Stimulated activated naive CD8-positive, alpha-beta T cell treated with anti-CD3 and anti-CD28 coated beads, Interleukin-15, Interleukin-2, amounts not matched to agents 100 ng/mL and 50 ng/mL, for 24 hours (primary cell): Measurements from ENCODE around the gene FCMR.

ENCODE experiments used
- H3K27ac Mint-ChIP-seq: one replicate; pipeline ENCODE4 v1.8.0; 2021; ENCODE audit warnings: mild to moderate bottlenecking, mixed read lengths
- H3K27me3 Mint-ChIP-seq: one replicate; pipeline ENCODE4 v1.8.0; 2021; ENCODE audit warnings: mixed read lengths
- H3K36me3 Mint-ChIP-seq: one replicate; pipeline ENCODE4 v1.8.0; 2021; ENCODE audit warnings: low read depth, mixed read lengths
- H3K4me1 Mint-ChIP-seq: one replicate; pipeline ENCODE4 v1.8.0; 2021; ENCODE audit warnings: low read depth, mixed read lengths
- H3K4me3 Mint-ChIP-seq: one replicate; pipeline ENCODE4 v1.8.0; 2021; ENCODE audit warnings: mild to moderate bottlenecking, mixed read lengths
- H3K9me3 Mint-ChIP-seq: one replicate; pipeline ENCODE4 v1.8.0; 2021; ENCODE audit warnings: mixed read lengths

The FCMR gene, protein sequence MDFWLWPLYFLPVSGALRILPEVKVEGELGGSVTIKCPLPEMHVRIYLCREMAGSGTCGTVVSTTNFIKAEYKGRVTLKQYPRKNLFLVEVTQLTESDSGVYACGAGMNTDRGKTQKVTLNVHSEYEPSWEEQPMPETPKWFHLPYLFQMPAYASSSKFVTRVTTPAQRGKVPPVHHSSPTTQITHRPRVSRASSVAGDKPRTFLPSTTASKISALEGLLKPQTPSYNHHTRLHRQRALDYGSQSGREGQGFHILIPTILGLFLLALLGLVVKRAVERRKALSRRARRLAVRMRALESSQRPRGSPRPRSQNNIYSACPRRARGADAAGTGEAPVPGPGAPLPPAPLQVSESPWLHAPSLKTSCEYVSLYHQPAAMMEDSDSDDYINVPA

DNA sequence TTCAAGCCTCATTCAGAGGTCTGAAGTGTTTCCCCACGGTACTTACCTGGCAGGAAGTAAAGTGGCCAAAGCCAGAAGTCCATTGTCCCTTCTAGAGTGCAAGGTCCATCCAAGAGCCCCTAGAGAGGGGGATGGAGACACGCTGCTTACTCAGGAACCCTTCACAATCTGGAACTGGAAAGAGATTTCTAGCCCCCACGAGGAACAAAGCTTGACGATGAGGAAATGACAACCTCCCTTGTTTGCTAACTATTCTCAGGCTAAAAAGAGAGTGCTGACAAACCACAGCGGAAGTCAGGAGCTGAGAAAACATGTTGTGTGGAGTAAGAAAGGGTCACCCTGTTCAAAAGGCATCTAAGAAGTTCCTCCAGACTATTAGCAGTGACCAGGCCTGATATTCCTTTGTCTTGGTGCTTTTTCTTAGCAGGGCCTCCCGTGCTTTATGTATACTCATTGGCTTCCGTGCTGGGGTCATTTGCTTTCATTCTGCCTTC lies at the start of gene FCMR:
TSS of gene FCMR (minus strand) at position 170 of the 494 bp plus-strand sequence. CDS start at position 83, 87 bp downstream.
- H3K27me3 Mint-ChIP-seq = no peaks in the 10 kb centered on the region
- H3K4me1 Mint-ChIP-seq = peaks cover 28% of the 10 kb centered on the region
- no peaks in the 10 kb centered on the region for H3K9me3 Mint-ChIP-seq
- H3K4me3 Mint-ChIP-seq = no peak within 1 kb of the TSS
- no peak within 1 kb of the TSS for H3K27ac Mint-ChIP-seq
- peaks cover 18% of the 10 kb centered on the region for H3K36me3 Mint-ChIP-seq

DNA sequence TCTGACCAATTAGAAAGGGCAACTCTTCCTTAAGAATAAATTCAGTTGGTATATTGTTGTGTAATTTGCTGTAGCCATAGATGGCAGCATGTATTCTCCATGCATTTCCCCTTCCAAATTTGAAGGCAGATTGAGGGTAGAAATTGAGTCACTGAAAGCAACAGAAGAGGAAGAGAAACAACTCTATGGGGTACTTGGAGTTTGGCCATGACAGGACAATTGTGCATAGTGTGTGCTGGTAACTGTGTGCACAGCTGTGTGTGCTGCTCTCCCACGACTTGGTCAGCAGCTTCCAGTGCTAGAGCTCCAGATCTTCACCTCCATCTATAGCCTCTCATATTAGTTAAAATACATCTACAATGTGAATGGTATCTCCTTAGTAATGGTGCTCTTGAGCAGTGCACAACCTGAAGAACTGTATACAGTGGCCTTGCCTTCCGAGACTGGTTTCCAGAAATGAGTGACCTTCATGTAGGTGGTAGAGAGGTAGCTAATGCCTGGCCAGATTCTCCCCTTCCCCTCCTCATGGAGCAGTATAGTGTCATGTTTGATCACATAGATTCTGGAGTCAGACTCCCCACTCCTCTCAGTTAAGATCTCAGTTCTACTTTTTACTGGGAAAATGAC lies 49.4 kb upstream of the FCMR start:
- Mint-ChIP-seq H3K4me1 (peaks cover 20% of the 10 kb centered on the region), H3K9me3 (no peaks in the 10 kb centered on the region), H3K36me3 (no peaks in the 10 kb centered on the region), H3K4me3 (no peak overlapping the region), H3K27me3 (peaks cover 10% of the 10 kb centered on the region), H3K27ac (no peak overlapping the region)

DNA sequence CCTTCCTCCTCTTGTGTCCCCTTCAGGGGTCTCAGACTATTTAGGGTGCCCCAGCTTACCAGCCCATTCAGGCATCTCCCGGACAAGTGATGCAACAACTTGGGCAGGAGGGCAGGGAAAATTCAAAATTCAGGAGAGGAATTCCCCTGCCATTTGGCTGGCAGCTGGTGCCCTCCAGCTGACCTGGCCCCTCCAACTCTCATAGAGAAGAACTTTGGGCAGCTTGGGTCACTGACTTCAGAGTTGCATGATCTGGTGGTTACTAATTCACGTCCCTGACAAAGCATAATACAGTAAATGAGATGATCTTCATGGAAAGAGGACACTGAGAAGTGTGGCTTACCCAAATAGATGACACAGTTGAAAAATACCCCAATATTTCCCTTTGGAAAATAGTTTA lies 48.7 kb upstream of the FCMR start, which contains the start of gene FCAMR:
TSS of gene FCAMR (minus strand) at position 15 of the 400 bp plus-strand sequence. CDS start 335 bp downstream, outside the sequence.
- H3K36me3 Mint-ChIP-seq = no peaks in the 10 kb centered on the region
- H3K27me3 Mint-ChIP-seq = peaks cover 10% of the 10 kb centered on the region
- no peaks in the 10 kb centered on the region for H3K9me3 Mint-ChIP-seq
- peaks cover 20% of the 10 kb centered on the region for H3K4me1 Mint-ChIP-seq
- H3K4me3 Mint-ChIP-seq = no peak within 1 kb of the TSS
- no peak within 1 kb of the TSS for H3K27ac Mint-ChIP-seq

DNA sequence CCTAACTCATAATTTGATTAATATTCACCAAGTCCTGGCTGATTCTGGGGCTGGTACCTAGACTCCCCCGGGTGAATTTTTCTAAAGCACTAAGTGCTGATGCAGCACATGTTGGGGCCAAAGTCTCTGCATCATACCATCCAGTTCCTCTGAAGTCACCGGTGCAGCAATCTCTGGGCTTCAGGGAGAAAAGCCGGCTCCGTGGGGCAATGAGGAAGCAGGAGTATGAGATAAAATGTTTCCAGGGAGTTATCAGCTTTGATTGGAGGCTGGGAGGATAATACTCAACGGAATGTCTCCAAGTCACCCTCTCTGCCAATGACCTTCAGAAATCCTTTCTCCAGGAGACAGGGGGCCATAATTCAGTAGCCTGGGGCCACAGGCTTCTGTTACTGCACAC lies 47.3 kb upstream of the FCMR start:
- Mint-ChIP-seq H3K4me1 (peaks cover 20% of the 10 kb centered on the region), H3K27me3 (peaks cover 10% of the 10 kb centered on the region), H3K36me3 (no peaks in the 10 kb centered on the region), H3K9me3 (no peaks in the 10 kb centered on the region), H3K27ac (no peak overlapping the region), H3K4me3 (no peak overlapping the region)

DNA sequence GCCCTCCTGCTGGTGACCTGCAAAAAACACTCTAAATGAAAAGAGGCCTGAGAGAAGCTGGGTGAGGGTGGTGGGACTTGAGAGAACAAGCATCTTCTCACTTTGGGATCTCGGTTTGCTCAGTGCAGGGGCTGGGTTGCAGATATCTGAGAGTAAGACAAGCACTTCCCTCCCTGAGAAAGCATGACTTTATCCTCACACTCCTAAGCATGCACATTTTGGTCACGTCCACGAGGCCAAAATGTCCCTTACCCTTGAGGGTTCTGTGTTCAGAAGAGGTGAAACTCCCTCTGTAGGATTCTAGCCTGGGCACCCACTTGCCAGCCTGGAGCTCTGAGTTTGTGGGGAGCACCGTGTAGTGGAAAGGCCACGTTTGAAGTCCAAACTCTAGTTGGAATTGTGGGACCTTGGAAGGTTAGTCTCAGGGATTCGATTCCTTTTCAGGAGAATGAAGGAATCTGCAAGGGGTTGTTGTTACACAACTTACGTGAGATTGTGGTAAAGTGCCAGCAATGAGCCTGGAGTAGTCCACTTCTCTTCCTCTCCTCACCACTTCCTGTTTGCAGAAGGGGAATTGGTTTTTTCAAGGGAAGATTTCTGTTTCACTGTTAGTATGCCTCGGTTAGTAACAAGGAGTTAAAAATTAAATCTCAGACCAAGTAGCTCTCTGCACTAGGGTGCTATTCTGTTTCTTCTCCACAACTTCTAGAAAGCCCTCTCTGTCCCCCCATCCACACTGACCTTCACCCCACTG lies 45.5 kb upstream of the FCMR start:
- Mint-ChIP-seq H3K36me3 (no peaks in the 10 kb centered on the region), H3K27me3 (peaks cover 10% of the 10 kb centered on the region), H3K9me3 (no peaks in the 10 kb centered on the region), H3K4me3 (peak overlapping the region; percentile 7), H3K4me1 (peaks cover 33% of the 10 kb centered on the region), H3K27ac (peak overlapping the region; percentile 26)

DNA sequence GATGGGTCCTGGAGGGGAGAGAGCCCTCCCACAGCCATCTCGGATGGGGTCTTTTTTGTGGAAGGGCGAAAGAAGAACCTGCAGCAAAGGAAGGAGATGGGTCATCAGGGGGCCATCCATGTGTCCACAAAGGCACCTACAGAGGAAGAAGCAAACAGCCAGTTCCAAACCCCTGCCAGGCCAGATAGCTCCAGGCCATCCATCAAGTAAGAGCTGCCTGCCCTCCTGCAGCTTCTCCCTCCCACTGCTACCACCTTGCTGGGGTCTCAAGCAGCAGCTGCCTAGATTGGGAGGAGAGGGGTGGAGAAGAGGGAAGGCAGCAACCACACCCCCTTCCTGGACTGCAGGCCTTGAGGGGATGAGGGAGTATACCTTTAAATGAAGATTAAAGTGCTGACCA lies 44.0 kb upstream of the FCMR start:
- Mint-ChIP-seq H3K36me3 (no peaks in the 10 kb centered on the region), H3K27me3 (peaks cover 9% of the 10 kb centered on the region), H3K27ac (no peak overlapping the region), H3K4me3 (no peak overlapping the region), H3K9me3 (no peaks in the 10 kb centered on the region), H3K4me1 (peaks cover 37% of the 10 kb centered on the region)

DNA sequence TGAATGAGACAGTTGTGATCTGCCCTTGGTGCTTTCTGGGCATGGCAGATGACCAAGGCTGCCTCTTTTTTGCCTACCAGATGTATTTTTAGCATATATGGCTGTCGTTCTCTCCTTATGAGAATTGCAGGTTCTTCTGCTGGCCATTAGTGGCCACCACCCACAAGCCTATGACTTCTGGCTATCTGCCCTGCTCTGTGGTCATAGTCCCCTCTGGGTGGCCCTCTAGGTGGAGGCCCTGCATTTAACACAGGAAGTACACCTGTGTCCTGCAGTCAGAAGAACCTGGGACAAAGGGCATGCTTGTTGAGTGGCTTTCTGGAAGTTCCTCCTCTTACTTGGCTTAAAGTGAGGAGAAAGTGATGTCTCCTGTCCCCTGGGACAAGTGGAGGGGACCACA lies 42.0 kb upstream of the FCMR start:
- H3K27me3 Mint-ChIP-seq = no peaks in the 10 kb centered on the region

DNA sequence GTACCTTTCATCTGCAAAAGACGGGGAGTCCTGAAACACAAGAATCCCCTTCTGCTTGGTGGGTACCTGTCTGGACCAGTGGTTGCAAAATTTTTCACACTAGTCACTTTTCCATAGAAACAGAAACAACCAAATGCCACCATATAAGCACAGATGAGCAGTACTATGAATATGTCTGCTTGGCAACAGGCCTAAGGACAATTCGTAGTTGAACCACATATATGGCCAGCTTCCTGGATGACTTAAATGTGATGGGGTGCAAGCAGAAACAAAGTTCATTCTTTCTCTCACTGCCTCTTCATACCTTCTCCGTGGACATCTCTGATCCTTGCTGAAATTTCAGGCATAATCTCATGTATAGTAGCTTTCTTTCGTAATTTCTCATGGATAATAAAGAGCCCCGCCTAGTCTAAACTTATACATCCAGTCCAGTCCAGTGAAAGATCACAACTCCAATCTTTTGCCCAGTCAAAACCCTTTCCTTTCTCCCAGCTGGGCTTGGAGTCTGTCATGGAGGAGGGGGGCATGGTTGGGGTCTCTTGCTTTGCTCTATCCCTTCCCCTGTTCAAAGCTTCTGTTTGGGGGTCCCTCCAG lies 41.5 kb upstream of the FCMR start:
- Mint-ChIP-seq H3K4me3 (no peak overlapping the region), H3K4me1 (peaks cover 34% of the 10 kb centered on the region), H3K27ac (no peak overlapping the region), H3K27me3 (no peaks in the 10 kb centered on the region), H3K9me3 (no peaks in the 10 kb centered on the region), H3K36me3 (no peaks in the 10 kb centered on the region)

More for the DNA sequence above, 42.0 kb upstream of the FCMR start:
- Mint-ChIP-seq H3K36me3 (no peaks in the 10 kb centered on the region), H3K4me3 (no peak overlapping the region), H3K9me3 (no peaks in the 10 kb centered on the region), H3K4me1 (peaks cover 37% of the 10 kb centered on the region), H3K27ac (no peak overlapping the region)

DNA sequence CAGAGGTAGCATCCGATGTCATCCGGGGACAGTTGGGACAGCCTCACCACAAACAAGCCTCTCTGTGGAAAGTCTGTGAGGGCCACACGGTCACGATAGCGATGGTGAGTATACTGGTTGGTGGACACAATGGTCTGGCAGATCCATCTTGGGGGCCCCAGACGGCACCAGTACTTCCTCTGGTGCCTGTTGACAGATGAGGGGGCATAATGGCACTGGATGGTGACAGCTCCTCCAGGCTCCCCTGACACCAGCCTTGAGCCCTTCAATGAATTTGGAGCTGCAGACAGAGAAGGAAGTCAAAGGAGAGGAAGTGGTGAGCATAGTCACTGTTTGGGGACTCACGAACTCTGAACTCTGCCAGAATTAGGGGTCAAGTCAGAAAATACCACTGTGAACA lies 40.5 kb upstream of the FCMR start:
- Mint-ChIP-seq H3K9me3 (no peaks in the 10 kb centered on the region), H3K27me3 (no peaks in the 10 kb centered on the region), H3K4me1 (peaks cover 25% of the 10 kb centered on the region), H3K27ac (no peak overlapping the region), H3K36me3 (no peaks in the 10 kb centered on the region), H3K4me3 (no peak overlapping the region)

DNA sequence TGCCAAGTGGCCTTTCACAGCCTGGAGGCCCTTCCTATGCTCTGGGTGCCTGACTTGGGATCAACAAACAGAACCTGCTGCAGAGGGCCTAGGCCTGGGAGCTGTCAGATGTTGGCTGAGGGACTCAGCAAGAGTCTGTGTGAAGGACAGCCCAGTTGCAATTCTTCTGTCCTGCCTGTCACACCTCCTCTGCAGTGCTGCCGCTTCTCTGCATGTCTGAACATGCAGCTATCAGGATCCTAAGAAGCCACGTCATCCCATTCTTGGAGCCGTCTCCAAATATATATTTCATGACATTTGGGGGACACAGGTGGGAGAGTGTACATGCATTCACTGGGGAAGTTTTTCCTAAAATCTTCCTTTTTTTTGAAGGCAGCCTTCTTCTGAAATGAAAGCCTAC lies 39.9 kb upstream of the FCMR start:
- H3K27me3 Mint-ChIP-seq = no peaks in the 10 kb centered on the region
- no peaks in the 10 kb centered on the region for H3K36me3 Mint-ChIP-seq
- peaks cover 18% of the 10 kb centered on the region for H3K4me1 Mint-ChIP-seq
- no peak overlapping the region for H3K4me3 Mint-ChIP-seq
- H3K9me3 Mint-ChIP-seq = no peaks in the 10 kb centered on the region
- no peak overlapping the region for H3K27ac Mint-ChIP-seq

DNA sequence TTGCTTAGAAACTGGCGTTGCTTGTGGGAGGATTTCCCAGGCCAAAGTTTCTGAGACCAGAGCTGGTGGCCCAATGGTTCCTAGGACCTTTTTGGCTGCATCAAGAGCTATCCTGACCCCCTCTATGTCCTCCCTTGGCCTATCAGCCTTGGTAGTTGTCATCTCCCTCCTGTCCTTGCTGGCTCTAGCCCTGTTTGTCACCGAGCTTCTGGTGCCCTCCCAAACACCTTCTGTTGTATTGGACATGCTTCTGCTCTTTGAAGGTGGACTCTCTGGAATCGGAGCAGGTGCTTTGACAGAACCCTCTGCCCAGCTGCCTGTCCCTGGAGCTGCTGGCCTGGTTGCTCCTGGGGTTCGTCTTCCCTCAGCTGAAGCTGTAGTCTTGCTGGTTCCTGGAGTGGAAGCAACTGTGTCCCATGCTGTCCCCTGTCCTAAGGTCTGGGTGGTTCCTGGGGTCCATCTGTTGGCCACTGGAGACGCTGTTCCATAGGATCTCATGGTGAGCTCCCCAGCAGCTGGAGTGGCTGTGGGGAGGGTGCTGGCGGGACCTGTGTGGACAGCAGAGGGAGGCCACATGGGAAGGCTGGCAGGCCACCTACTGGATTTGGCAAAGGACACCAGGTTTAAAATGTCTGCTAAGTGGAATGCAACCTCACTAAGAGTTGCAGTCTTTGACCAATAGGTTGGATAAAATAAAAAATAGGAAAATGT lies 39.1 kb upstream of the FCMR start:
- H3K36me3 Mint-ChIP-seq = no peaks in the 10 kb centered on the region
- H3K4me1 Mint-ChIP-seq = peaks cover 19% of the 10 kb centered on the region
- no peaks in the 10 kb centered on the region for H3K27me3 Mint-ChIP-seq
- no peak overlapping the region for H3K27ac Mint-ChIP-seq
- H3K4me3 Mint-ChIP-seq = no peak overlapping the region
- no peaks in the 10 kb centered on the region for H3K9me3 Mint-ChIP-seq

DNA sequence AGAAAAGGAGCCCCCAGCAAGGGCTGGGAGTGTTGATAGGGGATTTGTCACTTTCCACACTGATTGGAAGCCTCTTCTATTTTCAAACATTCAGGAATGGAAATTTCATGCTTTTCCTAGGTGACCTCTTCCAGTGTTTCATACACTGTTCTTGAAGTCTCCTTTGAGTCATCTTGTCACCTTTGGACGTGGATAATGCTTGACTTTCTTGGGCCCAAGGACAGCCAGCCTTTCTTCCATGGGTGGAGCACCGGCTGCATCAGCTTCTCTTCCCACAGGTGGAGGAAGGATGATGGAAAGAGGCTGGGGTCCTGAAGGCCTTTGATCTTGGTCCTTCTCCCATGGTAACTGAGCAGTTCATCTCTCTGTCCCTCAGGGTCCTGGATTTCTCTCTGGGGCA lies 36.4 kb upstream of the FCMR start:
- peaks cover 31% of the 10 kb centered on the region for H3K4me1 Mint-ChIP-seq
- H3K9me3 Mint-ChIP-seq = no peaks in the 10 kb centered on the region
- no peaks in the 10 kb centered on the region for H3K36me3 Mint-ChIP-seq
- no peaks in the 10 kb centered on the region for H3K27me3 Mint-ChIP-seq
- no peak overlapping the region for H3K27ac Mint-ChIP-seq
- H3K4me3 Mint-ChIP-seq = no peak overlapping the region

DNA sequence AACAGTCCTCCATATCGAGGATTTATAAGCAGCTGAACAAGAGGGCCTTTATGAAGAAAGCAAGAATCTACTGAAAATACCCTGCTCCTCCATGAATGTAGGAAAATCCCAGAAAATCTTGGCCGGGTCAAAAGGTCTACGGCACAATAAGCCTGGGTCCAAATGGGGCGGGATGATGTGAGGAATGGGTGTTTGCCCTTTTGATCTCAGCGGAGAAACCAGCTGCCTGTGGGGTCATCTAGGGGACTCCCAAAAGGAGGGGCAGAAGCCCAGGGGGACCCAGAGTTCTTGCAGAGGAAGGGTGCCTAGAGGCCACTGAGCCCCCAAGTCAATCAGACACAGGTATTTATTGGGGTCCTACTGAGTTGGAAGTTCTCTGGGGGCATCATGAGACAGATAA lies 35.9 kb upstream of the FCMR start:
- no peaks in the 10 kb centered on the region for H3K27me3 Mint-ChIP-seq
- no peak overlapping the region for H3K27ac Mint-ChIP-seq
- H3K4me3 Mint-ChIP-seq = no peak overlapping the region
- H3K36me3 Mint-ChIP-seq = no peaks in the 10 kb centered on the region
- no peaks in the 10 kb centered on the region for H3K9me3 Mint-ChIP-seq
- peaks cover 26% of the 10 kb centered on the region for H3K4me1 Mint-ChIP-seq
